HFF-Myc (cell line): ENCODE measurements around the gene KIF2A.

Source experiments
- DNase-seq: peaks from one replicate; pipeline ENCODE4 v3.0.0-alpha.2; 2011; ENCODE audit warnings: low read depth; ENCODE audit errors: extremely low read depth
- H3K4me3 ChIP-seq: replicated peaks from 2 replicates; pipeline ENCODE4 v1.5.1; 2011; ENCODE audit warnings: low read depth, mild to moderate bottlenecking, control low read depth, low read length
- TF ChIP-seq, protein P1 (sequence below): IDR thresholded peaks from 2 replicates; pipeline ENCODE4 v1.5.1; 2012; ENCODE audit warnings: mild to moderate bottlenecking, low read depth, low read length, control low read depth; ENCODE audit errors: missing control alignments

Gene KIF2A

GRCh38 chr5:62424763-62425162, 118.8 kb downstream of the KIF2A start:
- H3K4me3 ChIP-seq = no peak overlapping the region
- TF ChIP-seq, protein P1, sequence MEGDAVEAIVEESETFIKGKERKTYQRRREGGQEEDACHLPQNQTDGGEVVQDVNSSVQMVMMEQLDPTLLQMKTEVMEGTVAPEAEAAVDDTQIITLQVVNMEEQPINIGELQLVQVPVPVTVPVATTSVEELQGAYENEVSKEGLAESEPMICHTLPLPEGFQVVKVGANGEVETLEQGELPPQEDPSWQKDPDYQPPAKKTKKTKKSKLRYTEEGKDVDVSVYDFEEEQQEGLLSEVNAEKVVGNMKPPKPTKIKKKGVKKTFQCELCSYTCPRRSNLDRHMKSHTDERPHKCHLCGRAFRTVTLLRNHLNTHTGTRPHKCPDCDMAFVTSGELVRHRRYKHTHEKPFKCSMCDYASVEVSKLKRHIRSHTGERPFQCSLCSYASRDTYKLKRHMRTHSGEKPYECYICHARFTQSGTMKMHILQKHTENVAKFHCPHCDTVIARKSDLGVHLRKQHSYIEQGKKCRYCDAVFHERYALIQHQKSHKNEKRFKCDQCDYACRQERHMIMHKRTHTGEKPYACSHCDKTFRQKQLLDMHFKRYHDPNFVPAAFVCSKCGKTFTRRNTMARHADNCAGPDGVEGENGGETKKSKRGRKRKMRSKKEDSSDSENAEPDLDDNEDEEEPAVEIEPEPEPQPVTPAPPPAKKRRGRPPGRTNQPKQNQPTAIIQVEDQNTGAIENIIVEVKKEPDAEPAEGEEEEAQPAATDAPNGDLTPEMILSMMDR = no peak
- no peak for DNase-seq

DNA sequence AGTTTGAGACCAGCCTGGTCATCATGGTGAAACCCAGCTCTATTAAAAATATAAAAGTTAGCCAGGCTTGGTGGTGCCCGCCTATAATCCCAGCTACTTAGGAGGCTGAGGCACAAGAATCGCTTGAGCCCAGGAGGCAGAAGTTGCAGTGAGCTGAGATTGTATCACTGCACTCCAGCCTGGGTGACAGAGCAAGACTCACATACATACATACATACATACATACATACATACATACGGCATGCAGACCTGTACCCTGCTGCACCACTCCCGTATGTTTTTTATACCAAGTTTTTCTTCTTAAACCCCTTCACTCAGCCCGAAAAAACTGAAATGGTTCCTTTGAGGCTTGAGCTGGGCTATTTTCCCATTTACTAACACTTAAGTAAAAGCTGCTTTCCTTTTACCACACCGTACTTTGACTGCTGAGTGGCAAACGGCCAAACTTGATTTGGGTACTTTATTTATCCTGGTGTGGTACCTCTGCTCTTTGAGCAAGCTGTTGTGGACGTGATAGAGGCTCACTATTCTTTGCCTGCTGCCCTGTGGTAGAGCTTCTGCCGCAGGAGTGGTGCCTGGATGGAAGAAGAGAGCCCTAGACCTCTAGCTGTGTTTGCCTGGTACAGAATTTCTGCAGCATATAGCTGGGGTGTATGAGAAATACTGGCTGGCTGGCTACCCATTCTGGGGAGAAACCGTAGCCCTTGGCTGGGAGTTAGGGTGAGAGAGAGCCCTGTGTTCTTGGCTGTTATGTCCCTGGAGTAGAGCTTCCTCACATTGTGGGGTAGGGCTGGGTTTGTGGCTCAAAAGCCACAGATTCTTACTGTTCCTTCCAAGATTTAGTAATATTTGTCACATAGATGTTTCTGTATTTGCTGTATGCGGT, 126.0 kb downstream of the KIF2A start:
- no peak for DNase-seq
- TF ChIP-seq, protein P1 = no peak
- H3K4me3 ChIP-seq = no peak overlapping the region

GRCh38 chr5:62432621-62433064, 126.6 kb downstream of the KIF2A start:
- no peak overlapping the region for H3K4me3 ChIP-seq
- DNase-seq = no peak
- TF ChIP-seq, protein P1 = no peak
